HG03558 (cell line): ENCODE measurements around the gene SDR39U1.

ENCODE experiments used
- ATAC-seq: cut with Tn5 transposase; IDR thresholded peaks from one replicate; pipeline ENCODE4 v1.9.1; 2021; ENCODE audit warnings: moderate number of reproducible peaks; ENCODE audit not compliant: unreplicated experiment; ENCODE audit errors: extremely low read depth

SDR39U1 gene

GRCh38 chr14:24430682-24431568, 11.7 kb downstream of the SDR39U1 start:
- ATAC-seq: no peak

GRCh38 chr14:24430143-24430681, 12.4 kb downstream of the SDR39U1 start:
- ATAC-seq: peak; percentile 35

- ATAC-seq: peak; percentile 51
These were observed 13.0 kb downstream of the SDR39U1 start, which contains the start of the genes CBLN3 and KHNYN for GRCh38 chr14:24429395-24430142. CBLN3 (minus strand) TSS chr14:24429668; CDS start chr14:24429054, 614 bp downstream. KHNYN (plus strand) TSS chr14:24429954; CDS start chr14:24430731, 777 bp downstream.

- no peak for ATAC-seq
These were observed 13.8 kb downstream of the SDR39U1 start for GRCh38 chr14:24428628-24429394.

GRCh38 chr14:24427537-24428508, 14.8 kb downstream of the SDR39U1 start:
- no peak for ATAC-seq

GRCh38 chr14:24426912-24427536, 15.6 kb downstream of the SDR39U1 start:
- ATAC-seq: no peak

GRCh38 chr14:24426150-24426911, 16.2 kb downstream of the SDR39U1 start:
- no peak for ATAC-seq

GRCh38 chr14:24425704-24426103, 16.9 kb downstream of the SDR39U1 start:
- no peak for ATAC-seq

GRCh38 chr14:24422694-24423601, 19.6 kb downstream of the SDR39U1 start:
- ATAC-seq: no peak

- ATAC-seq: no peak
These were observed 20.3 kb downstream of the SDR39U1 start for GRCh38 chr14:24422261-24422660.

- no peak for ATAC-seq
These were observed 24.1 kb downstream of the SDR39U1 start for GRCh38 chr14:24418492-24418873.

- ATAC-seq: no peak
These were observed 24.6 kb downstream of the SDR39U1 start for GRCh38 chr14:24417832-24418491.

- no peak for ATAC-seq
These were observed 25.5 kb downstream of the SDR39U1 start for GRCh38 chr14:24416932-24417619.

- no peak for ATAC-seq
These were observed 26.2 kb downstream of the SDR39U1 start for GRCh38 chr14:24416254-24416931.
